ENCODE data around the gene RABAC1.

DNA sequence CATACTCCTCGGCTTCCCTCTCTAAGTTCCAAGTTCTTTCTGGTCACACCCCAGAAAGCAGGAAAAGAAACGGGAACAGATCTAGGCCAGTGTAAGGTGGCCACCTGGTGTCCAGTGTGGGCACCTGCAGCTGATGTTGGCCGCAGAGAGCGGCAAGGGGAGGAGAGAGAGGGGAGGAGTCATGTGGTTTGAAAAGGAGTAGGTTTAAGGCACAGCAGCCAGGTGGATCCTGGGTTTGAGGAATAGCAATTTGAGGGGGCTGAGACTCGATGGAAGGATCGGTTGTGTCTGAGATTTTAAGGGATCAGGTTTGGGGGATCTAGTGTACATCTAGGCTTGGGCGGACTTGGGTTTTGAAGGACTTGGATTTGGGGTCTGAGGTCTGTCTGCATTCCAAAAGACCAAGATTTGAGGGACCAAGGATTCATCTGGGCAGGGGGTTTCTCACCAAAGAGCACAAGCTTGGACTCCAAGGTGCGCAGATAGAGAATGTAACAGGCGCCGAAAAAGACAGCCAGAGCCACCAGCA is 1.2 kb downstream of the RABAC1 start:
- TF ChIP-seq, protein P1, sequence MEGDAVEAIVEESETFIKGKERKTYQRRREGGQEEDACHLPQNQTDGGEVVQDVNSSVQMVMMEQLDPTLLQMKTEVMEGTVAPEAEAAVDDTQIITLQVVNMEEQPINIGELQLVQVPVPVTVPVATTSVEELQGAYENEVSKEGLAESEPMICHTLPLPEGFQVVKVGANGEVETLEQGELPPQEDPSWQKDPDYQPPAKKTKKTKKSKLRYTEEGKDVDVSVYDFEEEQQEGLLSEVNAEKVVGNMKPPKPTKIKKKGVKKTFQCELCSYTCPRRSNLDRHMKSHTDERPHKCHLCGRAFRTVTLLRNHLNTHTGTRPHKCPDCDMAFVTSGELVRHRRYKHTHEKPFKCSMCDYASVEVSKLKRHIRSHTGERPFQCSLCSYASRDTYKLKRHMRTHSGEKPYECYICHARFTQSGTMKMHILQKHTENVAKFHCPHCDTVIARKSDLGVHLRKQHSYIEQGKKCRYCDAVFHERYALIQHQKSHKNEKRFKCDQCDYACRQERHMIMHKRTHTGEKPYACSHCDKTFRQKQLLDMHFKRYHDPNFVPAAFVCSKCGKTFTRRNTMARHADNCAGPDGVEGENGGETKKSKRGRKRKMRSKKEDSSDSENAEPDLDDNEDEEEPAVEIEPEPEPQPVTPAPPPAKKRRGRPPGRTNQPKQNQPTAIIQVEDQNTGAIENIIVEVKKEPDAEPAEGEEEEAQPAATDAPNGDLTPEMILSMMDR (IDR thresholded peaks at IDR 0.05; ENCODE audit: low read length): peak; percentile 97
- TF ChIP-seq EZH2phosphoT487 (IDR thresholded peaks at IDR 0.05; ENCODE audit: low read length): no peak
- no peak for TF ChIP-seq EZH2 (optimal IDR thresholded peaks at IDR 0.05; ENCODE audit: low read depth, low read length)

Data from MM.1S (cell line).